Fibroblast of mammary gland (primary cell): ENCODE measurements around the gene MEPCE.
"Not testable (repeated sequence)": the region's sequence is repeated elsewhere in the genome, so short reads cannot be mapped to it uniquely, and the experiment has no call there.

Experiments
- DNase-seq: peaks from one replicate; pipeline ENCODE4 v3.0.0-alpha.2; 2010; ENCODE audit warnings: low read depth
- H3K4me3 ChIP-seq: 2 replicates; pipeline ENCODE4 v1.5.1; 2011; ENCODE audit warnings: low read depth, mild to moderate bottlenecking, low read length, moderate library complexity; ENCODE audit not compliant: control insufficient read depth
- TF ChIP-seq, protein P1 (sequence below): conservative IDR thresholded peaks from 2 replicates; pipeline ENCODE4 v1.5.1; 2011; ENCODE audit warnings: low read depth, low read length, inconsistent platforms; ENCODE audit not compliant: control insufficient read depth, insufficient read depth

MEPCE gene, protein sequence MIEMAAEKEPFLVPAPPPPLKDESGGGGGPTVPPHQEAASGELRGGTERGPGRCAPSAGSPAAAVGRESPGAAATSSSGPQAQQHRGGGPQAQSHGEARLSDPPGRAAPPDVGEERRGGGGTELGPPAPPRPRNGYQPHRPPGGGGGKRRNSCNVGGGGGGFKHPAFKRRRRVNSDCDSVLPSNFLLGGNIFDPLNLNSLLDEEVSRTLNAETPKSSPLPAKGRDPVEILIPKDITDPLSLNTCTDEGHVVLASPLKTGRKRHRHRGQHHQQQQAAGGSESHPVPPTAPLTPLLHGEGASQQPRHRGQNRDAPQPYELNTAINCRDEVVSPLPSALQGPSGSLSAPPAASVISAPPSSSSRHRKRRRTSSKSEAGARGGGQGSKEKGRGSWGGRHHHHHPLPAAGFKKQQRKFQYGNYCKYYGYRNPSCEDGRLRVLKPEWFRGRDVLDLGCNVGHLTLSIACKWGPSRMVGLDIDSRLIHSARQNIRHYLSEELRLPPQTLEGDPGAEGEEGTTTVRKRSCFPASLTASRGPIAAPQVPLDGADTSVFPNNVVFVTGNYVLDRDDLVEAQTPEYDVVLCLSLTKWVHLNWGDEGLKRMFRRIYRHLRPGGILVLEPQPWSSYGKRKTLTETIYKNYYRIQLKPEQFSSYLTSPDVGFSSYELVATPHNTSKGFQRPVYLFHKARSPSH

DNA sequence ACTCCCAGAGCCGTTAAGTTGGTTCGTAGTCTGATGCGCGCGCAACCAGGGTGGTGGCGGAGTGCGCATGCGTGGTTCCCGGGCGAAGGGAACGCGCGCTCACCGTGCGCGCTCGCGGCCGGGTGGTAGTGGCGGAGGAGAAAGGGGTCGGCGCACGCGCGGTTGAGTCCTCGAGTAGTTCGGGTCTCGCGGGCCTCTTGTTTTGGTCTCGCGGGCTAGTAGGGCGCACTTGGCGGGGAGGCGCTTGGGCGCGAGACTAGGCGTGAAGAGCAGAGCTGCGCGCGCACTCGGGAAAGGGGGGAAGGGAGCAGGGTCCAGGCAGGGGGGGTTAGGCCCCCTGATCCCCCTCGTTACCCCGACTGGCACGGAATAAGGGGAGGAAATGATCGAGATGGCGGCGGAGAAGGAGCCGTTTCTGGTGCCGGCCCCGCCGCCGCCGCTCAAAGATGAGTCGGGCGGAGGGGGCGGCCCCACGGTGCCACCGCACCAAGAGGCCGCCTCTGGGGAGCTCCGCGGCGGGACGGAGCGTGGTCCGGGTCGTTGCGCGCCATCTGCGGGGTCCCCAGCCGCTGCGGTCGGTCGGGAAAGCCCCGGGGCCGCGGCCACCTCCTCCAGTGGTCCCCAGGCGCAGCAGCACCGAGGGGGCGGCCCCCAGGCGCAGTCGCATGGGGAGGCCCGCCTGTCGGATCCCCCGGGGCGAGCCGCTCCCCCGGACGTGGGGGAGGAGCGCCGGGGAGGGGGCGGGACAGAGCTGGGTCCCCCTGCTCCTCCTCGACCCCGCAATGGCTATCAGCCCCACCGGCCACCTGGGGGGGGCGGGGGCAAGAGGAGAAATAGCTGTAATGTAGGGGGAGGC is at the start of gene MEPCE:
MEPCE (plus strand) TSS at position 195 of the 856 bp plus-strand sequence; CDS start at position 383, 188 bp downstream.
- DNase-seq, result peak; percentile 92
- H3K4me3 ChIP-seq, result peak within 1 kb of the TSS; percentile 84
- TF ChIP-seq, protein P1, sequence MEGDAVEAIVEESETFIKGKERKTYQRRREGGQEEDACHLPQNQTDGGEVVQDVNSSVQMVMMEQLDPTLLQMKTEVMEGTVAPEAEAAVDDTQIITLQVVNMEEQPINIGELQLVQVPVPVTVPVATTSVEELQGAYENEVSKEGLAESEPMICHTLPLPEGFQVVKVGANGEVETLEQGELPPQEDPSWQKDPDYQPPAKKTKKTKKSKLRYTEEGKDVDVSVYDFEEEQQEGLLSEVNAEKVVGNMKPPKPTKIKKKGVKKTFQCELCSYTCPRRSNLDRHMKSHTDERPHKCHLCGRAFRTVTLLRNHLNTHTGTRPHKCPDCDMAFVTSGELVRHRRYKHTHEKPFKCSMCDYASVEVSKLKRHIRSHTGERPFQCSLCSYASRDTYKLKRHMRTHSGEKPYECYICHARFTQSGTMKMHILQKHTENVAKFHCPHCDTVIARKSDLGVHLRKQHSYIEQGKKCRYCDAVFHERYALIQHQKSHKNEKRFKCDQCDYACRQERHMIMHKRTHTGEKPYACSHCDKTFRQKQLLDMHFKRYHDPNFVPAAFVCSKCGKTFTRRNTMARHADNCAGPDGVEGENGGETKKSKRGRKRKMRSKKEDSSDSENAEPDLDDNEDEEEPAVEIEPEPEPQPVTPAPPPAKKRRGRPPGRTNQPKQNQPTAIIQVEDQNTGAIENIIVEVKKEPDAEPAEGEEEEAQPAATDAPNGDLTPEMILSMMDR, result no peak

DNA sequence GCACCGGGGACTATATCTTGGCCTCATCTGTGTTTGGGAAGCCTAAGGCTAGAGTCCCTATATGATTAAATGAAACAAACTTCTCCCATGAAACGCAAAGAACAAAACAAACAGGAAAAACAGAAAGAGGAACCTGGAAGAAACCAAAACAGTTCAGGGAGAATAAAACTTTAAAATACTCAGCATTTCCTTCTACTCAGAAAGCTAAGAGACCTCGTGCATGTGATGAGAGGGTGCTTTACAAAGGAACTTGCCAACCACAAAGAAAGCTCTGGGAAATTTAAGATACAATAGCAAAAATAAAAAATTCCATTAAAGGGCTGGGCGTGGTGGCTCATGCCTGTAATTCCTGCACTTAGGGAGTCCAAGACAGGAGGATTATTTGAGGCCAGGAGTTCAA is 49.4 kb upstream of the MEPCE start:
- DNase-seq, result no peak
- H3K4me3 ChIP-seq, result no peak overlapping the region
- TF ChIP-seq, protein P1, result no peak

DNA sequence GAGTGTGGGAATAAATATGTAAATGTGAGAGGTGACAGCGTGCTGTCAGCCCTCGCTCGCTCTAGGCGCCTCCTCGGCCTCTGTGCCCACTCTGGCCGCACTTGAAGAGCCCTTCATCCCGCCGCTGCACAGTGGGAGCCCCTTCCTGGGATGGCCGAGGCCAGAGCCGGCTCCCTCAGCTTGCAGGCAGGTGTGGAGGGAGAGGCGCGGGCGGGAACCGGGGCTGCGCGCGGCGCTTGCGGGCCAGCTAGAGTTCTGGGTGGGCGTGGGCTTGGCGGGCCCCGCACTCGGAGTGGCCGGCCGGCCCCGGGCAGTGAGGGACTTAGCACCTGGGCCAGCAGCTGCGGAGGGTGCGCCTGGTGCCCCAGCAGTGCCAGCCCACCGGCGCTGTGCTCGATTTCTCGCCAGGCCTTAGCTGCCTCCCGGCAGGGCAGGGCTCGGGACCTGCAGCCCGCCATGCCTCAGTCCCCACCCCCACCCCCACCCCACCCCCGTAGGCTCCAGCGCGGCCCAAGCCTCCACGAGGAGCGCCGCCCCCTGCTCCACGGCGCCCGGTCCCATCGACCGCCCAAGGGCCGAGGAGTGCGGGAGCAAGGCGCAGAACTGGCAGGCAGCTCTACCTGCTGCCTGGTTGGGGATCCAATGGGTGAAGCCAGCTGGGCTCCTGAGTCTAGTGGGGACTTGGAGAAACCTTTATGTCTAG is 47.9 kb upstream of the MEPCE start:
- not testable (repeated sequence) for DNase-seq, H3K4me3 ChIP-seq

DNA sequence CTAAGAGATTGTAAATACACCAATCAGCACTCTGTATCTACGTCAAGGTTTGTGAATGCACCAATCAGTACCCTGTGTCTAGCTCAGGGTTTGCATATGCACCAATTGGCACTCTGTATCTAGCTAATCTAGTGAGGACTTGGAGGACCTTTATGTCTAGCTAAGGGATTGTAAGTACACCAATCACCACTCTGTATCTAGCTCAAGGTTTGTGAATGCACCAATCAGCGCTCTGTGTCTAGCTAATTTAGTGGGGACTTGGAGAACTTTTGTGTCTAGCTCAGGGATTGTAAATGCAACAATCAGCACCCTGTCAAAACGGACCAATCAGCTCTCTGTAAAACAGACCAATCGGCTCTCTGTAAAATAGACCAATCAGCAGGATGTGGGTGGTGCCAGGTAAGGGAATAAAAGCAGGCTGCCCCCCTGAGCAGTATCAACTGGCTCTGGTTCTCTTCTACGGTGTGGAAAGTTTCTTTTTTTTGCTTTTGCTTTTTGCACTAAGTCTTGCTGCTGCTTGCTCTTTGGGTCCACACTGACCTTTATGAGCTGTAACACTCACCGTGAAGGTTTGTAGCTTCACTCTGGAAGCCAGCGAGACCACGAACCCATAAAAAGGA is 47.3 kb upstream of the MEPCE start:
- H3K4me3 ChIP-seq, DNase-seq: not testable (repeated sequence)

DNA sequence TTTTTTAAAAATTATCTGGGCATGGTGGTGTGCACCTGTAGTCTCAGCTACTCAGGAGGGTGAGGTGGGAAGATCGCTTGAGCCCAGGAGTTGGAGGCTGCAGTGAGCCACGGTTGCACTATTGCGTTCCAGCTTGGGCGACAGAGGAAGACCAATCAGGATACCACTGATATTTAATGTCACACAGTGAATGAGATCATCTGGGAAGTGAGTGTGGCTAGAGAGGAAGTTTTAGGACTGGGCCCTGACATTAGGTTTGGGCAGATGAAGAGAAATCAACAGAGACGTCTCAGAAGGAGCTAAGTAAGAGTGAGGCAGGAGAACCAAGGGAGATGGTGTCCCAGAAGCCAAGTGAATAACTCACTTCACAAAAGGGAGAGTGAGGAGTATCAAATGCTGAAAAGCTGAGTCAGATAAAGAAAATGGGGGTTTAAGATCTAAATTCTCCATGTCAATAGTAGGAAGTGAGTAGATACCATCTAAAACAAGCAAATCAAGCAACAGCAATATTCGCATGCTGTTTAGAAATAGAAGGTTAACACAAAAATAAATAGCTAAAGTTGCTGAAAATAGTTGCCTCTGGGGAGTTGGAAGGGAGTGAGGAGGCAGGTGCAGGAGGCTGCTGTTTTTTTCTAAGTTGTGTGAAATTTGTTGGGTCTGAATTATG is 44.9 kb upstream of the MEPCE start:
- H3K4me3 ChIP-seq, result no peak overlapping the region
- no peak for DNase-seq
- TF ChIP-seq, protein P1, result no peak

DNA sequence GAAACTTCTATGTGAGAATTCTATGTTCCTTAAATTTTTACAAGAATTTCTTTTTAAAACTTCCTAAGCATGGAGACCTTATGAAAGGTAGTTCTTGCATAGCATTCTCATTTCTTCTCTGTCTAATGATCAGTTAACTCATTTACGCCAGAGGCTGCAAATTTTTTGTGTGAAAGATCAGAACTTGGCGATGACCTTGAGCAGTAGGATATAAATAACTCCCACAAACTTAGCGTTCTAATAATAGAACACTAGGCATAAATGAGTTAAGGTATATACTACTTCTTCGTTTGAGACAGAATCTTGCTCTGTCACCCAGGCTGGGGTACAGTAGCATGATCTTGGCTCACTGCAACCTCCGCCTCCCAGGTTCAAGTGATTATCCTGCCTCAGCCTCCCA is 42.7 kb upstream of the MEPCE start:
- TF ChIP-seq, protein P1, result no peak
- no peak overlapping the region for H3K4me3 ChIP-seq
- no peak for DNase-seq

DNA sequence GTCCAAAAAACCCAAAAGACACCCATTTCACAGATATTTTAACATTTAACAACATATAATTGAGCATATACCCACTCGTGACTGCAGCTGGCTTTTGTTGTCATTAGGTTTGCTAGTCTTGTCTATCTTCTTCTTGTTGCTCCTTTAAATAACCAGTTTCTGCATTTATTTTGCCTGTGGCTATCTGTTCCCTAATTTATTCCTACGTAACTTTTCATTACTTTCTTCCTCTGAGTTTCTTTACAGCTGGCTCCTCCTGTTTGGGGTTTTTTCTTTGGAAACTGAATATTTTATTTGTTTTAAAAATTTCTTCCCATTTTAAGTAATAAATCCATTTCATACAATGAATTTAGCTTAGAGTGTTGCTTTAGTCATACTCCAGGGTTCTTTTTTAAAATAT is 41.9 kb upstream of the MEPCE start:
- TF ChIP-seq, protein P1, result no peak
- no peak overlapping the region for H3K4me3 ChIP-seq
- DNase-seq, result no peak
